Measurements from ENCODE around the gene HOXA13.

DNA sequence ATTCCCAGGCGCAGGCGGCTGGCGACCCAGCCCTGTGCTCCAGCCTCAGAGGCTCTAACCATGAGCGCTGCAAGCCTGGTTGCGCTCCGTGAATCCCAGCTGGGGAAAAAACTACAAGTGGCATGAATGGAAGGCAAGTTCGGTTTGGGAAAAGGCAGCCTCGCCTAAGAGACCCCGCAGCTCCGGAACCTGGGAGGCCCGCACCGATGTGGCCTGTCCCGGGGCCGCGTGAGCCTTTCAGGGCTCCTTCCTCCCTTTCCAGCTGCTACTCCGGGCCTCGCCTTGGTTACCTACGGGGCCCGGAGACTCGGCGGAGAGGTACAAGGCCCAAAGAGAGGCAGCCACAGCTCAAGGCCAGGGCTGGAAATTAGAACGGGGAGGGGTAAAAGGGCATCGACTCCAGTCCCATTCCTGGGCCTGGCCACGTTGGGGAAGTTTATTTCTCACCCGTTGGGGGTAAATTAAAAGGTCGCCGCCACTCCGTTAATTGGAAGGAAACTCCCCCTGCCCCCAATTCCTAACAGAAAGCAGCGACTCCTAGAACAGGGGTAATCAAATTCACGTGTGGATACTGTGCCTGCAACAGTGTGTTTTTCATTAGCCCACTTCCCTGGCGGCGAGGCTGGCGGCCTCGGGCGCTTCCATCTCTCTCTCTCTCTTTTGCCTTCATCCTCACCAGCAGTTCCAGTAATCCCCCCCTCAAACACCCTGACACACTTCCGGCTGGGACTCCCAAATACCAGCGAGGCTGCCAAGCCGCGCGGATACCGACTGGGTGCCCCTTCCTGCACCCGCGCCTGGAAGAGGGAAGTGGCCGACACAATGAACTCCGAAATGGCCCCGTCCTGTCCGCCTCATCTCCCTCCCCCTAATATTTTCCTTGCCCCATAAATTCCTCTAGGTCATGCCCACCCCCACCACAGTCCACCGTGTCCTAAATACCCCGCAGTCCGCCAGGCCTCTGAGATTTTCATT lies 33.1 kb downstream of the HOXA13 start:
- TF ChIP-seq, protein P1, sequence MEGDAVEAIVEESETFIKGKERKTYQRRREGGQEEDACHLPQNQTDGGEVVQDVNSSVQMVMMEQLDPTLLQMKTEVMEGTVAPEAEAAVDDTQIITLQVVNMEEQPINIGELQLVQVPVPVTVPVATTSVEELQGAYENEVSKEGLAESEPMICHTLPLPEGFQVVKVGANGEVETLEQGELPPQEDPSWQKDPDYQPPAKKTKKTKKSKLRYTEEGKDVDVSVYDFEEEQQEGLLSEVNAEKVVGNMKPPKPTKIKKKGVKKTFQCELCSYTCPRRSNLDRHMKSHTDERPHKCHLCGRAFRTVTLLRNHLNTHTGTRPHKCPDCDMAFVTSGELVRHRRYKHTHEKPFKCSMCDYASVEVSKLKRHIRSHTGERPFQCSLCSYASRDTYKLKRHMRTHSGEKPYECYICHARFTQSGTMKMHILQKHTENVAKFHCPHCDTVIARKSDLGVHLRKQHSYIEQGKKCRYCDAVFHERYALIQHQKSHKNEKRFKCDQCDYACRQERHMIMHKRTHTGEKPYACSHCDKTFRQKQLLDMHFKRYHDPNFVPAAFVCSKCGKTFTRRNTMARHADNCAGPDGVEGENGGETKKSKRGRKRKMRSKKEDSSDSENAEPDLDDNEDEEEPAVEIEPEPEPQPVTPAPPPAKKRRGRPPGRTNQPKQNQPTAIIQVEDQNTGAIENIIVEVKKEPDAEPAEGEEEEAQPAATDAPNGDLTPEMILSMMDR (IDR thresholded peaks at IDR 0.05; ENCODE audit: low read depth, low read length, missing input control): no peak
- TF ChIP-seq JUND (IDR thresholded peaks at IDR 0.05) (no peak), RXRA (IDR thresholded peaks at IDR 0.05) (no peak), GABPA (IDR thresholded peaks at IDR 0.05 in 1 of 2, conservative IDR thresholded peaks at IDR 0.05 in 1 of 2) (no peak), YY1 (IDR thresholded peaks at IDR 0.05) (no peak), EGR1 (IDR thresholded peaks at IDR 0.05; ENCODE audit: low read depth in 2 of 2) (no peak), RAD21 (IDR thresholded peaks at IDR 0.05) (no peak), FOXA1 (IDR thresholded peaks at IDR 0.05) (no peak), SP1 (IDR thresholded peaks at IDR 0.05) (no peak)
- TF ChIP-seq, protein P2, sequence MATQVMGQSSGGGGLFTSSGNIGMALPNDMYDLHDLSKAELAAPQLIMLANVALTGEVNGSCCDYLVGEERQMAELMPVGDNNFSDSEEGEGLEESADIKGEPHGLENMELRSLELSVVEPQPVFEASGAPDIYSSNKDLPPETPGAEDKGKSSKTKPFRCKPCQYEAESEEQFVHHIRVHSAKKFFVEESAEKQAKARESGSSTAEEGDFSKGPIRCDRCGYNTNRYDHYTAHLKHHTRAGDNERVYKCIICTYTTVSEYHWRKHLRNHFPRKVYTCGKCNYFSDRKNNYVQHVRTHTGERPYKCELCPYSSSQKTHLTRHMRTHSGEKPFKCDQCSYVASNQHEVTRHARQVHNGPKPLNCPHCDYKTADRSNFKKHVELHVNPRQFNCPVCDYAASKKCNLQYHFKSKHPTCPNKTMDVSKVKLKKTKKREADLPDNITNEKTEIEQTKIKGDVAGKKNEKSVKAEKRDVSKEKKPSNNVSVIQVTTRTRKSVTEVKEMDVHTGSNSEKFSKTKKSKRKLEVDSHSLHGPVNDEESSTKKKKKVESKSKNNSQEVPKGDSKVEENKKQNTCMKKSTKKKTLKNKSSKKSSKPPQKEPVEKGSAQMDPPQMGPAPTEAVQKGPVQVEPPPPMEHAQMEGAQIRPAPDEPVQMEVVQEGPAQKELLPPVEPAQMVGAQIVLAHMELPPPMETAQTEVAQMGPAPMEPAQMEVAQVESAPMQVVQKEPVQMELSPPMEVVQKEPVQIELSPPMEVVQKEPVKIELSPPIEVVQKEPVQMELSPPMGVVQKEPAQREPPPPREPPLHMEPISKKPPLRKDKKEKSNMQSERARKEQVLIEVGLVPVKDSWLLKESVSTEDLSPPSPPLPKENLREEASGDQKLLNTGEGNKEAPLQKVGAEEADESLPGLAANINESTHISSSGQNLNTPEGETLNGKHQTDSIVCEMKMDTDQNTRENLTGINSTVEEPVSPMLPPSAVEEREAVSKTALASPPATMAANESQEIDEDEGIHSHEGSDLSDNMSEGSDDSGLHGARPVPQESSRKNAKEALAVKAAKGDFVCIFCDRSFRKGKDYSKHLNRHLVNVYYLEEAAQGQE (IDR thresholded peaks at IDR 0.05): no peak
- TF ChIP-seq, protein P3, sequence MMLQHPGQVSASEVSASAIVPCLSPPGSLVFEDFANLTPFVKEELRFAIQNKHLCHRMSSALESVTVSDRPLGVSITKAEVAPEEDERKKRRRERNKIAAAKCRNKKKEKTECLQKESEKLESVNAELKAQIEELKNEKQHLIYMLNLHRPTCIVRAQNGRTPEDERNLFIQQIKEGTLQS (IDR thresholded peaks at IDR 0.05): no peak
- TF ChIP-seq, protein P4, sequence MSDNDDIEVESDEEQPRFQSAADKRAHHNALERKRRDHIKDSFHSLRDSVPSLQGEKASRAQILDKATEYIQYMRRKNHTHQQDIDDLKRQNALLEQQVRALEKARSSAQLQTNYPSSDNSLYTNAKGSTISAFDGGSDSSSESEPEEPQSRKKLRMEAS (IDR thresholded peaks at IDR 0.05): no peak
- TF ChIP-seq, protein P5, sequence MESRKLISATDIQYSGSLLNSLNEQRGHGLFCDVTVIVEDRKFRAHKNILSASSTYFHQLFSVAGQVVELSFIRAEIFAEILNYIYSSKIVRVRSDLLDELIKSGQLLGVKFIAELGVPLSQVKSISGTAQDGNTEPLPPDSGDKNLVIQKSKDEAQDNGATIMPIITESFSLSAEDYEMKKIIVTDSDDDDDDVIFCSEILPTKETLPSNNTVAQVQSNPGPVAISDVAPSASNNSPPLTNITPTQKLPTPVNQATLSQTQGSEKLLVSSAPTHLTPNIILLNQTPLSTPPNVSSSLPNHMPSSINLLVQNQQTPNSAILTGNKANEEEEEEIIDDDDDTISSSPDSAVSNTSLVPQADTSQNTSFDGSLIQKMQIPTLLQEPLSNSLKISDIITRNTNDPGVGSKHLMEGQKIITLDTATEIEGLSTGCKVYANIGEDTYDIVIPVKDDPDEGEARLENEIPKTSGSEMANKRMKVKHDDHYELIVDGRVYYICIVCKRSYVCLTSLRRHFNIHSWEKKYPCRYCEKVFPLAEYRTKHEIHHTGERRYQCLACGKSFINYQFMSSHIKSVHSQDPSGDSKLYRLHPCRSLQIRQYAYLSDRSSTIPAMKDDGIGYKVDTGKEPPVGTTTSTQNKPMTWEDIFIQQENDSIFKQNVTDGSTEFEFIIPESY (IDR thresholded peaks at IDR 0.05): no peak

Measured in liver (tissue), 3 donors.